Panc1 (cell line): ENCODE results near the gene DUSP10. TPM values are rescaled to one million over a fixed set of nuclear protein-coding genes. Genes with fewer than 3 reads are reported as not detected.

ENCODE experiments used
- ATAC-seq: fragments of 200-7000 bp; cut with Tn5 transposase; 2 replicates; pipeline ENCODE4 v1.9.1; 2020; ENCODE audit warnings: mild to moderate bottlenecking, moderate library complexity
- BruUV-seq: library from RNA; stranded (reverse); fragments of 400-500 nt; replicated peaks from 2 replicates; lab custom pipeline; 2021; lab: Mats Ljungman, UMichigan
- CTCF ChIA-PET: fragments of 300-600 bp; sonication (Branson Sonifier 250); formaldehyde crosslinking; loops from one replicate; lab custom pipeline; 2022; ENCODE audit warnings: antibody characterized with exemption; lab: Charles Lee
- POLR2A ChIA-PET: fragments of 300-600 bp; sonication (Branson Sonifier 250); formaldehyde crosslinking; loops from one replicate; lab custom pipeline; 2022; ENCODE audit warnings: antibody characterized with exemption; lab: Charles Lee
- DNase-seq: peaks from one replicate; pipeline ENCODE4 v3.0.0-alpha.2; 2010; ENCODE audit warnings: low read depth, low spot score
- H3K27ac ChIP-seq: 2 replicates; pipeline ENCODE4 v1.5.1; 2011; ENCODE audit warnings: mild to moderate bottlenecking, low read length, inconsistent platforms
- H3K27me3 ChIP-seq: fragments of 200-500 bp; sonication (Bioruptor generic); 2 replicates; pipeline ENCODE4 v1.6.0; 2014; ENCODE audit warnings: low read length, inconsistent platforms; ENCODE audit not compliant: control insufficient read depth, insufficient read depth
- H3K36me3 ChIP-seq: fragments of 200-500 bp; sonication (Bioruptor generic); 2 replicates; pipeline ENCODE4 v1.5.1; 2014; ENCODE audit warnings: inconsistent platforms, mild to moderate bottlenecking, low read length, moderate library complexity; ENCODE audit not compliant: control insufficient read depth, insufficient read depth
- H3K4me1 ChIP-seq: 2 replicates; pipeline ENCODE4 v1.5.1; 2011; ENCODE audit warnings: inconsistent platforms, mild to moderate bottlenecking, low read length, moderate library complexity; ENCODE audit not compliant: control insufficient read depth, insufficient read depth
- H3K4me3 ChIP-seq, 2 experiments: 2 replicates each; pipeline ENCODE4 v1.5.1; 2011 to 2012; ENCODE audit warnings: low read depth in 2 of 2, low read length in 2 of 2, mild to moderate bottlenecking in 2 of 2, inconsistent platforms in 1 of 2, moderate library complexity in 1 of 2
- H3K9me3 ChIP-seq: fragments of 200-500 bp; sonication (Bioruptor generic); 2 replicates; pipeline ENCODE4 v1.5.1; 2014; ENCODE audit warnings: low read depth, mild to moderate bottlenecking, inconsistent platforms, low read length, moderate library complexity; ENCODE audit not compliant: control insufficient read depth, insufficient read depth
- POLR2AphosphoS5 ChIP-seq: IDR thresholded peaks from 2 replicates; pipeline ENCODE4 v1.6.1; 2012; ENCODE audit warnings: mild to moderate bottlenecking, low read depth, low read length, moderate library complexity
- REST ChIP-seq, 2 experiments: IDR thresholded peaks; 2 replicates each; pipeline ENCODE4 v1.6.1; 2011 to 2012; ENCODE audit warnings: low read depth in 2 of 2, control low read depth in 1 of 2, low read length in 1 of 2, mild to moderate bottlenecking in 1 of 2, moderate library complexity in 1 of 2; ENCODE audit not compliant: insufficient read depth in 1 of 2
- SIN3A ChIP-seq: IDR thresholded peaks from 2 replicates; pipeline ENCODE4 v1.6.1; 2012; ENCODE audit warnings: low read depth, mild to moderate bottlenecking, low read length, moderate library complexity, borderline replicate concordance; ENCODE audit not compliant: insufficient read depth
- TCF7L2 ChIP-seq: IDR thresholded peaks from 2 replicates; pipeline ENCODE4 v1.6.1; 2011; ENCODE audit warnings: mild to moderate bottlenecking, low read depth, low read length, inconsistent platforms
- in situ Hi-C: cut with HindIII; loops from 2 replicates; pipeline ENCODE4 v1.10.0; 2016; ENCODE audit warnings: low sequenced_read_pairs, low pct_unique_long_range_greater_than_20kb
- intact Hi-C: fragments of 100-400 bp; cut with micrococcal nuclease; formaldehyde crosslinking; loops from one replicate; pipeline ENCODE4 v1.10.0; 2022; ENCODE audit not compliant: unreplicated experiment
- total RNA-seq: library from RNA; stranded (reverse); gene quantifications from one replicate; pipeline ENCODE4 v1.2.1, GENCODE V29; 2021; ENCODE audit not compliant: unreplicated experiment
- TF ChIP-seq, protein P1 (sequence below): fragments of 450-650 bp; IDR thresholded peaks from 2 replicates; pipeline ENCODE4 v1.5.1; 2017; ENCODE audit warnings: mild to moderate bottlenecking

The DUSP10 gene
- total RNA-seq, 1 experiment from 2014 or later, result 1.4 TPM

DNA sequence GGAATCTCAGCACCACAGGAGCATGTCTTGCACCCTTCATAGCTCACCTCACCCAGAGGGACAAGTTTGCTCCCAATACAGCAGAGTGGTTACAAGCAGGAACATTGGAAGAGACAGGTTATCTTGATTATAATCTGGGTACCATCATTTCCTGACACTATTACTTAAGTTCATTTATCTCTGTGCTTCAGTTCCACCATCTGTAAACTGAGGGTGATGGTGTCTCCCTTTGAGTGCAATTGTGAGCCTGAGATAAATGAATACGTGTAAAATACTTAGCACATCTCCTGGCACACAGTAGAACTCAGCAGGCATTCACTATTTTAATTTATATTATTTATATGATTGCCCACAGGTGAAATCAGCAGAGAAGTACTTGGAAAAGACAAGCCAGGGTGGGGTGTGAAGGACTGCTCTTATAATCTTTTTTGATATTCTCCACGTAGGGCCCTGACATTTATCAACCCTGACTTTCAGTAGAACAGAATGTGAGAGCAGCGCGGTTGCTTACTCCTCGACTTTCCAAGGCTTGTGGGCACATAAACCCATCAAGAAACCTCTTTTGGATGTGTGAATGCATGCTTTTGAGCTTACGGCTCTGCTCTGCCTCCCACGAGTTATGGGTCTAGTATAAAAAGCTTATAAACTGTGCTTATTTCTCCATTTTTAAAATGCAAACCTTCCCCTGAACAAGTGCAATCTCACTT, 34.9 kb downstream of the DUSP10 start:
- no peaks in the 10 kb centered on the region for H3K27me3 ChIP-seq
- in situ Hi-C loops, result no loop called here
- no peaks in the 10 kb centered on the region for H3K36me3 ChIP-seq
- intact Hi-C loops, result no loop called here
- POLR2A ChIA-PET, result no interaction called here
- TF ChIP-seq, protein P1, sequence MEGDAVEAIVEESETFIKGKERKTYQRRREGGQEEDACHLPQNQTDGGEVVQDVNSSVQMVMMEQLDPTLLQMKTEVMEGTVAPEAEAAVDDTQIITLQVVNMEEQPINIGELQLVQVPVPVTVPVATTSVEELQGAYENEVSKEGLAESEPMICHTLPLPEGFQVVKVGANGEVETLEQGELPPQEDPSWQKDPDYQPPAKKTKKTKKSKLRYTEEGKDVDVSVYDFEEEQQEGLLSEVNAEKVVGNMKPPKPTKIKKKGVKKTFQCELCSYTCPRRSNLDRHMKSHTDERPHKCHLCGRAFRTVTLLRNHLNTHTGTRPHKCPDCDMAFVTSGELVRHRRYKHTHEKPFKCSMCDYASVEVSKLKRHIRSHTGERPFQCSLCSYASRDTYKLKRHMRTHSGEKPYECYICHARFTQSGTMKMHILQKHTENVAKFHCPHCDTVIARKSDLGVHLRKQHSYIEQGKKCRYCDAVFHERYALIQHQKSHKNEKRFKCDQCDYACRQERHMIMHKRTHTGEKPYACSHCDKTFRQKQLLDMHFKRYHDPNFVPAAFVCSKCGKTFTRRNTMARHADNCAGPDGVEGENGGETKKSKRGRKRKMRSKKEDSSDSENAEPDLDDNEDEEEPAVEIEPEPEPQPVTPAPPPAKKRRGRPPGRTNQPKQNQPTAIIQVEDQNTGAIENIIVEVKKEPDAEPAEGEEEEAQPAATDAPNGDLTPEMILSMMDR, result no peak
- TF ChIP-seq REST (IDR thresholded peaks at IDR 0.05; ENCODE audit: insufficient read depth in 1 of 2, low read depth in 2 of 2, low read length in 1 of 2) (no peak), SIN3A (no peak), TCF7L2 (no peak), POLR2AphosphoS5 (no peak)
- H3K4me3 ChIP-seq, result no peak overlapping the region
- CTCF ChIA-PET, result no interaction called here
- no TSS peak for BruUV-seq
- H3K27ac ChIP-seq, result no peak overlapping the region
- DNase-seq, result no peak
- H3K4me1 ChIP-seq, result no peaks in the 10 kb centered on the region
- H3K9me3 ChIP-seq, result no peaks in the 10 kb centered on the region
- ATAC-seq, result no peak

DNA sequence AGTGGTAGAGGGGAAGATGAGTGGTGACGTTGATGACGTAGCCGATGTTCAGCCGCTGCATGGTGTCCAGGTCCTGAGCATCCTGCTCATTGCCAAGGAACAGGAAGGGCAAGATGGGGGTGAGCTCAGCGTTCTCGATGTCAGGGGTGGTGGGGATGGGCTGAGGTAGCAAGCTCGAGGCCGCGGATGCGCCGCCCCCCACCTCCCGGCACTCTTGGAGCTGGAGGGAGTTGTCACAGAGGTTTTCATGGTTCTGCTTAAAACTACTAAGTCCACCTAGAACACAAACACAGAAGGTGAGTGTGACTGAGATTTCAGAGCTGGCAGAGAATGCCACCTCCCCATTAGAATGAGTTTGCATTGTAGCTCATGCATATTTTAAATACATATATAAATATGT, 35.7 kb downstream of the DUSP10 start:
- POLR2A ChIA-PET, result no interaction called here
- TF ChIP-seq TCF7L2 (no peak), POLR2AphosphoS5 (no peak), SIN3A (no peak), REST (IDR thresholded peaks at IDR 0.05; ENCODE audit: insufficient read depth in 1 of 2, low read depth in 2 of 2, low read length in 1 of 2) (no peak)
- TF ChIP-seq, protein P1, result no peak
- Histone ChIP-seq H3K27ac (no peak overlapping the region), H3K4me1 (no peaks in the 10 kb centered on the region), H3K9me3 (no peaks in the 10 kb centered on the region), H3K27me3 (no peaks in the 10 kb centered on the region), H3K4me3 (no peak overlapping the region), H3K36me3 (no peaks in the 10 kb centered on the region)
- intact Hi-C loops, result no loop called here
- CTCF ChIA-PET, result no interaction called here
- DNase-seq (no peak), ATAC-seq (no peak)
- no TSS peak for BruUV-seq
- in situ Hi-C loops, result no loop called here
